GM21515 (cell line): ENCODE measurements around the gene UNC5C.

Experiments used
- ATAC-seq: cut with Tn5 transposase; IDR thresholded peaks from one replicate; pipeline ENCODE4 v1.9.1; 2021; ENCODE audit not compliant: unreplicated experiment

Gene UNC5C

DNA sequence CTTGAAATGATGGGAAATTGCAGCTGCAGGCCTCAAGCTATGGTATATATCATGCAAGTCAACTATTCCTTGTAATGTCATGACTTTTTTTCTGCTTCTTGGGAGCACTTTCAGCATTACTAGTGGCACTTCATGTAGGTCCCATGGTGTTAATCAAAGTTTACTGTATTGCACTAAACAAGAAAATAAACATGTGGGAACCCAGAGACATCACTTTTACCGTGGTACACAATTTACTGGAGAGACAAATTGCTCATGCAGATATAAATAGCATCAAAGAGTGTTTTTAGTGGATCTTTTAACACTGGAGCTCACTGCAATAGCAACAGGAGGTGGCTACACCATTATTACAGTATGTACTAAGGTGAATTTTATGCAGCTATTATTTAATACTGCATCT lies 79.2 kb downstream of the UNC5C start:
- no peak for ATAC-seq

DNA sequence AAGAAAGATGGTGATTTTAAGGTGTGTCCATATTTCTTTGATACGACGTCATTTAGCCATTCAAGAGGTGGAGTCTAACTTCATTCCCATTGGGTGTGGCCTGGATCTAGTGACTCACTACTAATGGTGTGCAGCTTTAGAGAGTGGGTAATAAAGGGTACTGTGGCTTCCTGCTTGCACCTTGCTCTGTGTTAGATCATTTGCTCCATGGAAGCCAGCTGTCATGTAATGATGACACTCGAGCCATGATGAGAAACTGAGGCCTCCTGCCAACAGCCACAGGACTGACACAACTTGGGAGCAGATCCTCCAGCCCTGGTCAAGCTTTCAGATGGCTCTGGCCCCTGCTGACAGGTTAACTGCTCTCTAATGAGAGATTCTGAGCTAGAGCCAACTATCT lies 82.0 kb downstream of the UNC5C start:
- ATAC-seq, result no peak

DNA sequence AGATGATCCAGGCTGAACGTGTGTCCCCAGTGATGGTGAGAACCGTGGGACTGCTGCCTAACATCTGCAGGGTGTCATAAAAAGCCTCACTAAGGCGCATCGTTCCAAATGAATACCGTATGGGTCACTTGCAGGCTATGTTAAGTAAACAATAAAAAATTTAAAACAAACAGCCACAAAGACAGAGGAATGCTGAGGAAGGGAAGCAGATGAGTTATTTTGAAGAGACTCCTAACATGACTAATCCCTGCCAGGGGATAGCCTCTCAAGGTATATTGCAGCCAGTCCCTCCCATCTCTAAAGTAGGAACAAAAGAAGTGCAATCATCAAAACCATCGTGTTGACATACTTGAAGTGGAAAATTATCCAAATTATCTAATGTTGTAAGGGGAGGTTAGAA lies 83.8 kb downstream of the UNC5C start:
- no peak for ATAC-seq

DNA sequence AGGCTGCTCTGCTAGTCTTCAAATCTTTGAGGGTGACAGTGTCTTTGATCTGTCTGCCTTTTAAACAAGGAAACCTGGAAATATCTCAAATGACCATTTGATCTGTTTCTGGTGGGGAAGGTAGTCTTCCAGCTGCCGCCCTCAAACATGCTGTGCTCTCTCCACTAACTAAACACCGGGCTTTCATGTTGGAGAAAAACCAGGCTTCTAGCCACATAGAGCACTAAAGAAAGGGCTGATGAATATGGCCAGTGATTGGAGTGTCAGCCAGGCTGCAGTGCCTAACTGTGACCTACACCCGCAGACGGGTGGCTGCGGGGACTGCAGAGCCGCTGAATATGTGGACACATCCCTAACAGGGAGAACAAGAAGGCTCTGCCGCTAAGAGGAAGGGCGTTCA lies 85.9 kb downstream of the UNC5C start:
- no peak for ATAC-seq

DNA sequence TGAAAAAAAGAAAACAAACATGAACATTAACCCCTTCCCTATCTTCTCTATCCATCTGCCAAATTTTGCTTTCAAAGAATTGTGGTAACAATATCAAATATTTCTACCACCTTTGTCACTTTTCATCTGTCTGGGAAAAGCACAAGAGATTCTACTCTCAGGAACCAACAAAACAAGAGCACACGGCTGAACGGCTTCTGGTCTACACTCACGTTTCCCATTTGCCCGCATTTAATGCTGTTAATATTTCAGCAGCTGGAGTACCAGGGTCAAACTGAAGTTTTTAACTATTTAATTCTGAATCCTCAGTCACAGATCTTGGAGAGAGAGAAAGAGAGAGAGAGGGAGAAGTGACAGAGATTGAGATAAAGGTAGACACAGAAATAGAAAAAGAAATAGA lies 91.4 kb downstream of the UNC5C start:
- no peak for ATAC-seq

DNA sequence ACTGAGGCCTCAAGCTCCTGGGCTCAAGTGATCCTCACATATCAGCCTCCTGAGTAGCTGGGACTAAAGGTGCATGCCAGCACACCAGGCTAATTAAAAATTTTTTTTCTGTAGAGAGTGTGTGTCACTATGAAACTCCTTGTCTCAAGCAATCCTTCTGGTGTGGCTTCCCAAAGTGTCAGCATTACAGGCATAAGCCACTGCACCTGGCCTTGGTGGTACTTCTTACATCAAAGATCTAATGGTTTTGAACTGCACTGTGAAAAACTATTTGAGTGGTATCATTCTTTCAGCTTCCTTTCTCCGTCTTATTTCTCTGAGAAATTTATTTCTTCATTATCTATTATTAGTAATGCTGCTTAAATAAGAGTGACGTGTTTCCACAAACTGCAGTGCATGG lies 98.5 kb downstream of the UNC5C start:
- no peak for ATAC-seq

DNA sequence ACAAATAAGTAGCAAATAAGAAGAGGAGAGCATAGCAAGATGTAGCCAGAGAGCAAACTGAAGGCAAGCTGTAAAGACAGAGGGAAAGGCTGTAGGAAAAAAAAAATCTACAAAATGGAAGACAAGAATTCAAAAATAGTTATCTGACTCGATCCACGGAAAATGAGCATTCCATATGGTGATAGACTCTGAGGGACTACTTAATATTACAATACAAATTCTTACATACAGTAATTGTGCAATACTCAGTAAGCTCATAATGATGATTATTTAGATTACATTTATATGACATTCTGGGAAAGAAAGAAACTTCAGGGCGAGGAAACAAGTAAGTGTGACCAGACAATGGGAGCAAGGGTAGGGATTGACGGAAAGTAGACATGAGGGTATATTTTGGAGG lies 102.6 kb downstream of the UNC5C start:
- ATAC-seq, result no peak

DNA sequence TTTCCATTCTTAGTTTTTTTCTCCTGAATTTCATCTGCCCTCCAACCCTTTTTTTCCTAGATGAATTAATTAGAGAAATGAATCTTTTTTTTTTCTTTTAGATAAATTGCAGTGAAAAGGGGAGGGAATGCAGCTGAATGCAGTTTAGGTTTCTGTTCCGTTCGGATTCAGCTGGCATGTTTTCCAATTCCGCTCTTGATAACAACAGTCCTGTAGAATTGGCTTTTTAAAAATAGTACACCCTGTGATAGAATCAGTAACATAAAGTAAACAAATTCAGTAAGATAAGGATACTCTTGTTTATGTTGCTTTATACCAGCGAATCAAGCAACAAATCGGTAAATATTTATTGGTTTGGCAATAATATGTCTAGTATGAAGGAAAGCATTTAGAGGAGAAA lies 103.5 kb downstream of the UNC5C start:
- no peak for ATAC-seq

DNA sequence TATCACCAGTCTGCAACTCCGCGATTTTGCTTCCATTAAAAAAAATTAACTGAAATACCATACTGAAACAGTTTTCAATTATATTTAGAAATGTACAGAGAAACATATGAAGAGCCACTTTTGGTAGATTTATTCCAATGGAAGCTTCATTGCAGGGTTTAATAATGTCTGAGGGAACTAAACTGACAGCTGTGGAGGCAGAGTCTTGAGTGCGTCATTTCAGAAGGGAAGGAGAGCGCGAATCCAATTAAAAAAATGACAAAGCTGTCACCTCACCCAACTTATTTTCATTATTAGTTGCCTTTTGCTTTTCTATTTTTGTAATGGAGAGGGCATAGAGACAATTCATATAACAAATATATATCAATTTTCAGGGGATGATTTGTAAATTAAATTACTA lies 104.0 kb downstream of the UNC5C start:
- no peak for ATAC-seq

DNA sequence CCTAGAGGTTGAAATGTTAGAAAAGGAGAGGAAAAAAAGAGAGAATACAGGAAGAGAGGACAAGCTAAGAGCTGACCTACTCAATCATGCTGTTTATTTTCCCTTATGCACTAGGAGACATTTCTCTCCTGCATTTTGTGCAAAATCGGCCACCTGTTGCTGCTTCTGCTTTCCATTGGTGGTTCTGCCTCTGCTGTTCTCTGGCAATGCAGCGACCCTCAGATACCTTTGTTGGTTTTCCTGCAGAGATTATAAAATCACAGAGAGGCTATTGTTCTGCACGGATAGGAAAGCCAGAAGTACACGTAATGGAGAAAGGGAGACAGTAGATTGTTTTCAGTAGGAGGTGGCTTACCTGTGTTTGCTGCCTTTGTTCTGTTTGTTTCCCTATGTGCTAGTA lies 108.9 kb downstream of the UNC5C start:
- ATAC-seq, result no peak

DNA sequence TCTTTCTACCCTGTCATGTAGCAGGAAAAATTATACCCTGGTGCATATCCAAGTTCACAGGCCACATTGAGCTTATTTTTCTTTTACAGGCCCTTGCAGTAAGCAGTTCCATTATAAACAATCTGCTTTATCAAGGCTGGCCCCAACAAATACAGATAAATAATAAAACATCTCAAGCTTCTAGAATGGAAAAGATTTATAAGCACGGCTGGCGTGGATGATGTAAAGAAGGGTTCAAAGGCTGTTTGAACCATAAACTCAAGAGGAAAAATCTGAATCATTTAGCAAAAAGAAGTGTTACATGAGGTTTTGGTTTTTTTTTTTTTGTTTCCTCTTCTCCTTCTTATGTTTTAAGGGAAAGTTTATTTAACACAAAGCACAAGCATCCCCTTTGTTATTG lies 109.7 kb downstream of the UNC5C start:
- ATAC-seq, result no peak

DNA sequence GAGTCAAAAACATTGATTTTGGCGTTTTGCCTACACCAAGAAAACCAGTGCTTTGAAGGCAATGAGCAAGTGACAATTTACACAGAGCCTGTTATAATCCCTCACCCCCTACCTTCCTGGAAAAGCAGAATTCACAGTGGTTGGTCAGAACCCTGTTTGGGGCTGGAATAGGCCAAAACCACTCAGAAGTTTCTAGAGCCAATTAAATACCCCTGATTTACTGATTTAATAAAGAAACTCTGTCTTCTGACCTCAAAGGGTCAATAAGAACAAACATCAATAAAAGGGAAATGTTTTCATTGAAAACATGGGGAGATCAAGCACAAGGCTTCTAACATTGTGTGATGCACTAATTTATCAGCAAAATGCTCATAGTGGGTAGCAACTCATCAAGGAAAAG lies 116.3 kb downstream of the UNC5C start:
- no peak for ATAC-seq

DNA sequence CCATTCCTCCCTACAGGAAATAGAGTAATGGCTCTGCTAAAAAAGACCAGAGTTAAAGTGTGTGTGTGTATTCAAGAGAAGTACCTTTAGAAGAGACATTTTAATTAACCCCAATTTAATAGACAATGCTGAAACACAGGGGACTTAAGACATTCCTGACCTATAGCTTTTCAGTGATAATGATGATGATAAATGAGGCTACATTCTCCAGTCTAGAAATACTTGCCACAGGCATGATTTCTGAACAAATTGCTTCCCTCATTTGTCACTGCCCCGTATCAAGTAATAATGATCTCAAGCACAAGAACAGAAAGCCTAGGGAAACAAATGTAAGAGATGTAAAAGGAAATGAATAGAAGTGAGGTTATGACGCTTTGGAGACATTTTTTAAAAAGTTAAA lies 117.1 kb downstream of the UNC5C start:
- no peak for ATAC-seq

DNA sequence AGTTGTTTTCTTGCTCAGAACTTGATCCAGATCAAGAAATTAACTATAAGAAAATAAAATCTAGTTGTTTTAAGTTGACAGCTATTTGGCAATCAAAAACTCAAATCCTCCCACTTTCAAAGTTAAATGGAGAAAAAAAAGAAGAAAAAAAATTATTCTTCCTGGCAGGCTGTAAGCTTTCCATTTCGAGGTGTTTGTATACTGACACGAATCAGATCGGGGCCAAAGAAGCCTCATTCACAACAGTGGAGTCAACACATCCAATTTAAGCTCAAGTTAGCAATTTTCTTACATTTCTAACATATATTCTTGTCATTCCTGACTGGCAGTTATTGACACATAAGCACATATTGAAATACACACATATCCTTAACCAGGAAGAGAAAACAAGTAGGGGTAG lies 119.4 kb downstream of the UNC5C start:
- no peak for ATAC-seq

DNA sequence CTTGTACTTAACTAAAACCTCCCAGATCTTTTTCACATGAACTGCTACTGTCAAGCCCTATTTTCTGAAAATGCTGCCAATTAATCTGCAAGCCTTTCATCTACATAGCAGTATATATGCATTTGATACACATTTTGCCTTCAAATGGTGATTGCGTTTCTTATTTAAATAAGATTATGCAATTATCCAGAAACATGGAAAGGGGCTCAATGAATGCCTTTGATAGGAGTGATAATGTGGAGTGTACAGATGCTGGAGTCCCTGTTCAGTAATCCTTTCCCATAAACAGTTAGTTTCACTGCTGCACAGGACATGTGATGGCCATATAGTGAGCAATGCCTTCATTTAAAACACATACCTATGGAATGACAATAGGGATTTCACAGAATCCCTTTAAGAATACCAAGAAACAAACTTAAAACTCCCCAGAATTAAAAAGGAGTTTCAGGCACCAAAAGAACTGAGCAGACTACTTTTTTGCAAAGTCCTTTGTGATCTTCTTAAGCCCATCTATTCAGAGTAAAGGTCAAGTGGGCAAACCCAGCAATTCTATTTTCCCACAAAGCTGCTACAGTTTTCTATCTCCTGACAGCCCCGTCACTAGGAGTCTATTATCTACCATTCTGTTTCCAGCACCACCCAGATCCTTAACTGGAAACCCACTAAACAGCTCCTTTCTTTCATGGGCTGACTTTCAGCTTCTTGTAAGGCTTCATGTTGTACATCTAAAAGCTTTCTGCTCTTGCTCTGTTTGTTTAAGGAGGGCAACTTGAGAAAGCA lies 120.3 kb downstream of the UNC5C start:
- ATAC-seq, result no peak

DNA sequence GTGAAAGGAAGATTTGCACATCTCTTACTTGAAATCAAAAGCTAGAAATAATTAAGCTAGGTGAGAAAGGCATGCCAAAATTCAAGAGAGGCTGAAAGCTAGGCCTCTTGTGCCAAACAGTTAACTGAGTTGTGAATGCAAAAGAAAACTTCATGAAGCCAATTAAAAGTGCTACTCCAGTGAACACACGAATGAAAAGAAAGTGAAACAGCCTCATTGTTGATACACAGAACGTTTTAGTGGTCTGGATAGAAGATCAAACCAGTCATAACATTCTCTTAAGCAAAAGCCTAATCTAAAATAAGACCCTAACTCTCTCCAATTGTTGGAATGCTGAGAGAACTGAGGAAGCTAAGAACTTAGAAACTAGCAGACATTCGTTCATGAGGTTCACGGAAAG lies 122.3 kb downstream of the UNC5C start:
- ATAC-seq, result no peak

DNA sequence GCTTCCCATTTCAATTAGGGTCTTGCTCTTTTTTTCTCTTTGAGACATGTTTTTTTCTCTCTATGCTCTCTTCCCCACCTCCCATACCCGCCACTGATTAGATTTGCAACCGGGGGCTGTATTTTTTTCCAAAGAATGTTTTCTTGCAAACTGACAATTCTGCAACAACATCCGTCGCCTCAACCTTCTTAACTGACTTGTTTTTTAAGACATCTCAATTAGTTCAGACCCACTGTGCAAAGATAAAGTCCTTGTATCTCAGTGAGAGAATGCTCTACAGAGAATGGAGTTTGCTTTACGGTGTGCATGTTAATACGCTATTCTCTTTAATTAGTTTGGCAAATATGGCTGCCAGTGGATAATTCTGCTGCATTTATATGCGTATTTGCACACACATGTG lies 126.3 kb downstream of the UNC5C start:
- ATAC-seq, result no peak

DNA sequence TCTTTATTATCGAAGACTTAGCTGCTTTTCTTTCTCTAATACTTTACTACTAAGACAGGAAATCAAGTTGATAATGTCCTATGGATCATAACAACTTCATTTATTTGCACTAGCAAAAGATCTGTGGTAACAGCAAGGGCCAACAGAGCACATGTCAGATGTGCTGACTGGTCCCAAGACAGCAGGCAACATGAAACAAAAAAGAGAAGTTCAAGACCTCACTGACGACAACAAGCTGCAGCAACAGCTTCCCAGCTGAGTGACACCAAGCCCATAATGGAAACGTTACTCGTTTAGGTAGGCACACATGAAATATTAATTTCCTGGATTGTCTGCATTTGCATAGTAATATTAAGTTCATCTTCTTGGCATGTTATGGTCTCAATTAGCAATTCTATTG lies 126.9 kb downstream of the UNC5C start:
- no peak for ATAC-seq

DNA sequence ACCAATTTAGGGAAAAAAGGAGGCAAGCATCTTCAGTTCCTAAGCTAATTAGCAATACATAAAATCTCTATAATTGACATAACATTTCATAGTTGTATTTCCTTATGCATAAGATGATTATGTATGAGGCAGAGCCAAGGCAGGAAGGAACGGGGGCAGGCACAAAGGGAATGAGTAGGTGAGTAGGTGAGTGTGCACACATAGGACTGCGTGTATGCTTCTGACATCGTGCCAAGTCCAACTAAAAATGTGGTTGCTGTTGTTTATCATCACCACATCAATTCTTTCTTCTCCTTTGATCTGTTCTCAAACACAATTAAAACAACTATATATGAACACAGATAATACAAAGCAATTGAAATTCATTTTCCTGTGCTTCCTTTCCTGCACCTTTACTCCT lies 131.2 kb downstream of the UNC5C start:
- no peak for ATAC-seq

DNA sequence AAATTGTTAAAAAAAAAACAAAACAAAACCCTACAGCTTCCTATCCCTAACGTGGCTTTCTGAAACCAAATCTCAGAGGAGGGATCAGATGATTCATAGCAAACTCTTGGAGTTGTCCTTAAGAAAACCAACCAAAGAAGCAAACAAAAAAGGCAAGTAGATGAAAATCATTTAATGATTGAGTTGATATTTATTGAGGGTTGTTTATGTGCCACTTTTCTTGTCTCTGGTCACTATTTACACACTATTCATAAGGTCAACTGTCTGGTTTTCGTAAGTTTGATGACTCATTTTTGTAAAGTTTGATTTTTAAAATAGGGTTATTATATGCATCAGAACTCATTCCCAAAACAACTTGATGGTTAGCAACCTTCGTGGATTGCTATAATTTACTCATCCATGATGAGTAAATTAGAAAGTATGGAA lies 133.4 kb downstream of the UNC5C start:
- ATAC-seq, result no peak

DNA sequence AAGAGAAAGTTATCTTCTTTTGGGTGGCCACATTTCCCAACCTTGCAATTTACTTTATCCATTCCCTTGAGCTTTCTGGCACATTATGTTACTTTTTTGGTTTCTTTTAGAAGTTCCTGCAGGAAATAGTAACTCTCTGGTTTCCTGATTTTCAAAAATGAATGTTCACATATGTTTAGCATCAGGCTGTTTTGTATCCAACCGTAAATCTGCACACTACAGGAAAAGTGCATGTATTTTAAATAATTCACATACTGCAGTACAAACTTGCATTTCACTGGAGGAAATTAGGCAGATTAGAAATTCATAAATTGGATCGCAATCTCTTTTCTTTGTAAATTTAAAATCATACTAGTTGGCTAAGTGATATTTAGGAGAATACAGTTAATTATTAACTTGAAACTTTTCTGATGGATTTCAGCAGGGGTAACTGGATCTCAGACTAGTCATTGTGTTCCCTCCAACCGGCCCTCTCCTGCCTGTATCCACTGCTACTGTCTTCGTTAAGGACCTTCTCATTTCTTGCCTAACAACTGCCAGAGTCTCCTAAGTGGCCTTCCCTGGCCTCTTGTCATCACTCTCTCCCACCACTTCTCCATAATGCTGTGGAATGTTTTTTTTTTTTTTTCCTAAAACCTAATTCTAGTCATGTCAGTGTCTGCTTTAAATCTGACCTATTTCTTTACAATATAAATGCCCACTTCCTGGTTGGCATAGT lies 137.2 kb downstream of the UNC5C start:
- ATAC-seq, result no peak

DNA sequence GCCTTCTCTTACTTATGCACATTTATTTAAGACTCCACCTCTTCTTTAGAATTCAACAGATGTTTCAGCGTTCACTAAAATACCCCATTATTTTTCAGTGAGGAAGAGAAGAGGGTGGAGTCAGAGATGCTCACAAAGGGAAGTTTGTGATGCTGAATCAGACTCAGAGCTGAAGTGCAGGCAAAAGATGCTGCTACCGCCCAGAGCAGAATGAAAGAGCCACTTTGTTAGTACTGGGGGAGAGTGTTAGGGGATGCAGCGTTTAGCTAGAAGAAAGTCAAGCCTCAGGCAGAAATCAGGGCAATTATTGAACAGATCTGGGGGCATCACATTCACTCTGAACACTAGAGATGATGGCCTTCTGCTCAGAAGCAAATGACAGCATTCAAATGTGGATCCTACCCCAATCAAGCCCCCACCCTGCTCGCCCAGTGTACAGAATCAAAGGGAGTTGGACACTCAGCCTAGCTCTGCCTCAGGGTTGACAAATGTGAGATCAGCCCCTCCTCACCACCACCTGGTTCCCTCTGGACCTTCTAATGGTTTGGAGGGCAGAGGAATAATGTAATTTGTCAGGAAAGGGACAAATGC lies 138.3 kb downstream of the UNC5C start:
- ATAC-seq, result no peak
